NCI-H2171 (cell line): ENCODE data around the gene RETREG1.
A peak's percentile ranks its signal among the peaks of the same experiment; 100 is the strongest.
"Not testable (repeated sequence)": the region's sequence is repeated elsewhere in the genome, so short reads cannot be mapped to it uniquely, and the experiment has no call there.

Experiments used
- DNase-seq: peaks from one replicate; lab custom pipeline; 2025; lab: John Stamatoyannopoulos, UW

Gene RETREG1

GRCh38 chr5:16487456-16487855 is 129.3 kb downstream of the RETREG1 start:
- no peak for DNase-seq

GRCh38 chr5:16486711-16487111 is 130.1 kb downstream of the RETREG1 start:
- no peak for DNase-seq

GRCh38 chr5:16485656-16486055 is 131.1 kb downstream of the RETREG1 start:
- DNase-seq = no peak

DNA sequence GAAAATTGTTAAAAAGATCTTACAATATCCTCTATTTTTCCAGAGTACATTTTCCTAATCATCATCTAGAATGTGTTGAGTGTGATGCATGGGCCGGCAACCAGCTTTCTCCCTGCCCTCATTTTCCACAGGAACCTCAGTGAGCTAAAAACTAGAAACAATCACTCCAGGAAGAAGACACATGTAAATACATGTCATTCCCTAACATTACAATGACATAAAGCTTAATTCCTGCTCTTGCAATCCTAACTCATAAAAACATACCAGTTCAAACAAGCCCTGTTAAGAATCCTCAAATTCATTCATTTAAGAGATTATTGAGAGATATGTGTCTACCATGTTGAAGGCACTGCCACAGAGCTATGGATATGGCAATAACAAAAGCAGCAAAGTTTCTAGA is 132.7 kb downstream of the RETREG1 start:
- DNase-seq = no peak

- DNase-seq = no peak
Measured at GRCh38 chr5:16483361-16483760, 133.4 kb downstream of the RETREG1 start.

DNA sequence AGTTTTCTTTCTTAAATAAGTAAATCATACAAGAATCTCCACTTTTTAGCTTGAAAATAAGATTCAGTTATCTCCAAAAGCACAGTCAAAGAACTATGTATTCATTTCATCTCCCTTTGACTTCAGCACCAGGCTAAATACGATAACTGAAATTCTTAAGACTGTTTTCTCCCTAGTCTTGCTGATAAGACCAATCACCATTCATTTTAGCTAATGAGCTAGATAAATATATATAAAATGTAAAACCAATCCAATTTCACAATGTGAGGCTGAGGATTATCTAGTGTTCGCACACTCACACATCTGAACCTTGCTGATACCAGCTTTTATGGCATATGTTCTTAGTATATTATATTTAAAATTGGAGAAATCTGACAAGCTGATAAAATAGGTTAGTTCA is 133.9 kb downstream of the RETREG1 start:
- DNase-seq = no peak

- no peak for DNase-seq
Measured at GRCh38 chr5:16480821-16481538, 135.8 kb downstream of the RETREG1 start.

- DNase-seq = no peak
Measured at GRCh38 chr5:16480144-16480543, 136.7 kb downstream of the RETREG1 start.

DNA sequence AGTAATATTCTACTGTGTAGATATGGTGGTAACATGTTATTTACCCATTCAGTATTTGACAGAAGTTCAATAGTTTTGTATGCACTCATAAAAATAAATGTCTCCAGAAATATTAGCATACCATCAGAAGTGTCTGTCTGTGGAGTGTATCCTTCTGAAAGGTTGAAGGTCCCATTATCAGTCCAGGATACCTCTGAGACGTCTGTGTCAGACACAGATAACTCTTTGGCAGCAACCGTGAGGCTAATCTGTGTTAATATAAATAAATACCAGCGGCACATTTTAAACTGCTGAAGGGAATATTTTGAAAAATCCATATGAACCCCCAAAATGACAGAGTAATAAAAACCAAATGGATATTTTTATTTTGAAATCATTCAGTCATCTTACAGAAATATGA is 139.3 kb downstream of the RETREG1 start:
- DNase-seq = no peak

DNA sequence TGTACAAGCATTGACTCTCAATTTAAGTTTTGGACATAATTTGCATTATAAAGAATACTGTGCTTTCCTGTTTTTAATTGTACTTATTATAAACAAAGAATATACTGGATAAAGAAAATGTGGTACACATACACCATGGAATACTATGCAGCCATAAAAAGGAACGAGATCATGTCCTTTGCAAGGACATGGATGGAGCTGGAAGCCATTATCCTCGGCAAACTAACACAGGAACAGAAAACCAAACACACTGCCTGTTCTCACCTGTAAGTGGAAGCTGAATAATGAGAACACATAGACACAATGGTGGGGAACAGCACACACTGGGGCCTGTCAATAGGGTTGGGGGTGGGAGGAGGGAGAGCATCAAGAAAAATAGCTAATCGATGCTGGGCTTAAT is 140.4 kb downstream of the RETREG1 start:
- DNase-seq = not testable (repeated sequence)

DNA sequence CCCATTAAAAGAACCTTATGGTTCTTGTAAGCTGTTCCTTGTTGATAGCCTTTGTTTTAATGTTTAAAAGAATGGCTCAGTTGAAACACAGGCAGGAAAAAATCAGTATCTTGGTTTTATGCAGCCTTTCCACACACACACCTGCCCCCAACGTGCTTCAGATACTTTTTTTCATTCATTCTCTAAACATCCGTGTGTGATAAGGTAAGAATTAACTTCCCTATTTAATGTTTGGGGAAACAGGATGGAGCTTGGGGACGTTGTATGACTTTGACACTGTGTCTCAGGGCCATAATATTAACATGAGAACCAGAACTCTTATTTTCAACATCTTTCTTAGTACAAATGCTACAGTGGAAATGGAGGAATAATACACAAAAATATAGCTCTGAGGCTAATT is 145.4 kb downstream of the RETREG1 start:
- DNase-seq = no peak

DNA sequence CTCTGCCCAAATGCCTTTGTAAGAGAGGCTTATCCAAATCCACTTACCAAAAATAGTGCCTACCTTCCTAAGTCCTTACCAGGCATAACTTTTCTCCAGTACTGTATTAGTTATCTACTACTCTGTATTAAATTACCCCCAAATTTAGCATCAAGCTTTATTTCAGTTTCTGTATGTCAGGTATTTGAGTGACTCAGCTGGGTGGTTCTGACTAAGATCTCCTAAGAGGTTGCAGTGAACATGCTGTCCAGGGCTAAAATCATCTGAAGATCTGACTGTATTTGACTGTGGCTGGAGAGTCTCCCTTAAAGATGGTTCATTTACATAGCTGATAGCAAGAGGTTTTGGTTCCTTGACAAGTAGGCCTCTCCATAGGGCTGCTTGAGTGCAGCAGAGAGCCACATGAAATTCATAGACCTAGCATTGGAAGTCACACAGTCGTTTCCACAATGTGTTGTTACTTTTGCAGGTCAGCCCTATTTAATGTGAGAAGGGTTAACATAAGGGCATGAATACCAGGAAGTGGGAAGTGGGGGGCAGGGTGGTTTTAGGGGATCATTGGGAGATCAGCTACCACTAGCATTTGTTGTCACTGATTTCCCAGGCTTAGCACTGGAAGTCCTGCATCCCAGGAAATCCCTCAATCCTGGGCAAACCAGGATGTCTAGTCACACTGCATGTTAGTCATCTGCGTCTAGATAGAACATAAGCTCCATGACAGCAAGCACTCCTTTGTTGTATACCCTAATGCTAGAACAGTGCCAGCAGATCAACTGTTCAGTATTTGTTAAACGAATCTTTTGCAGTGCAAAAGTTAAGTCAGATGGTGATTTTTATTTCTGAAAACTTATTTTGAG is 149.2 kb downstream of the RETREG1 start:
- DNase-seq = no peak

- peak; percentile 94 for DNase-seq
Measured at GRCh38 chr5:16465544-16466432, 151.0 kb downstream of the RETREG1 start, which contains the start of gene ZNF622. Gene ZNF622, minus strand, starts transcription at chr5:16465800. Its CDS starts 135 bp downstream, at chr5:16465665.

DNA sequence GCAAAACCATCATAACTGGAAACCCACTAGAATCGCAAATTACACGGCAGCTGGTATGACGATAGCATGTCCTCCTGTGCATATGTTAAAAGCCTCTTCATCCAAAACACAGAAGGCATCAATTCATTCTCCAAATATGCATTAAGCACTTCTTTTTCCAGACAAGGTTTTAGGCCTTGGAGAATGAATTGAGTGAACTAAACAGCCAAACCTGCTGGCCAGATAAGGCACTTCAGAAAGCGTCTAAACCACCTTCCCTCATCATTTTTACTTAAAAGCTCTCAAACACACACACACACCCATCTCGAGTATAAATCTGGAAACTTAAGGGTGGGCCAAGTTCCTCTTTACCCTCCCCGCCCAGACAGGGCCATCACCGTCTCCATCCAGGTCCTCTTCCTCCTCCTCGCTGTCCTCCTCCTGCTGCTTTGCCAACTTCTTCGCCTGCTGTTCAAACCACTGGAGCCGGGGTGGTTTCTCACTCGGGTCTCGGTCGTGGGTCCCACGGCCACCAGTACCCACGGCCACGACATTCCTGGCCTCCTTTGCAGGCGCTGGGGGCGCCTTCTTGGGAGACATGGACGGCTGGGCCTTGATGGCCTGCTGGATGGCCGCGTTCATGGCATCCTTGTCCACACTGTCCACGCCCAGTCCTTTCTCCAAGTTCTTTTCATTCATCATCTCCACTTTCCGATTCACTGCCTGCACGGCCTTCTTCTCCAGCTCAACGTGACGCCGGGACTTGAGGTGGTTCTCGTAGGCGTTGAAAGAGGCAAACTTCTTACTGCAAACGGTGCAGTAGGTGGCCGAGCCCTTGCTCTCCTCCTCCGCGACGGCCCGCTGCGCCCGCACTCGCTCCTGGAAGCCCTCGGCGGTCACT is 151.9 kb downstream of the RETREG1 start:
- no peak for DNase-seq

DNA sequence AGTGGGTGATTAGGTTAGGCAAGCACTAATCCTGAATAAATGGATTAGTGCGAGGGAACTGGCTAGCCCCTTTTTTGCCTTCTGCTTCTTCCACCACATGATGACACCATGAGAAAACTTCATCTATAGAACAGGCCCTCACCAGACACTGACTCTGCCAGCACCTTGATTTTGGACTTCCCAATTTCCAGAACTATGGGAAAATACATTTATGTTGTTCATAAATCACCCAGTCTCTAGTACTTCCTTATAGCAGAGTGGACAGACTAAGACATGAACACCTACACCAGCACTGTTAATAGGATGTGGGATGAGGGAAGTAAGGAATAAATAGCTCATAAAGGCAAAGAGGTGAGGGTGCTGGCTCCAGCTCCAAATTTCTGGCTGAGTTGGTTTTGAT is 152.6 kb downstream of the RETREG1 start:
- DNase-seq = no peak

- no peak for DNase-seq
Measured at GRCh38 chr5:16461782-16462181, 155.0 kb downstream of the RETREG1 start.

GRCh38 chr5:16461026-16461425 is 155.8 kb downstream of the RETREG1 start:
- DNase-seq = no peak

- no peak for DNase-seq
Measured at GRCh38 chr5:16459451-16459850, 157.3 kb downstream of the RETREG1 start.

DNA sequence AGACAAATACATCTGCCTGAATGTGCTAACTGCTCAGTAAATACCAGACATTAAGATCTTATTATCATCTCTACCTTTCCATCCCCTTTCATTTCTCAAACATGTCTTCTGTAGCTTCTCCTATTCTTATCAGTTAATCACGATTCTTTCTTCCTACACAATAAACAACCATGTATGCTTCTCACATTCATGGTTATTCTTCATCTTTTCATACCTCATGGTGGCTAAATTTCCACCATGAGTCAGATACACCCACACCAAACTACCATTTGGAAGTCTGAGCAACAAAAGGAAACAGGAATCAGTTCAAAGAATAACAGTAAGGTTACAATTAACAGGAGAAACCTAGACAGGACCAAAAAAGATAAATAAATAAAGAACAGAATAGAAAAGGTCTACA is 158.9 kb downstream of the RETREG1 start:
- DNase-seq = no peak

GRCh38 chr5:16457451-16457850 is 159.3 kb downstream of the RETREG1 start:
- DNase-seq = no peak
